Gastroesophageal sphincter (tissue), 4 donors: ENCODE measurements around the gene TMCC3. TPM values are rescaled to one million over a fixed set of nuclear protein-coding genes. Genes with fewer than 3 reads are reported as not detected.

Experiments
- ATAC-seq: fragments of 150-250 bp; one replicate; pipeline ENCODE4 v1.9.1; 2016; ENCODE audit warnings: mild to moderate bottlenecking, moderate library complexity
- H3K27ac ChIP-seq, 4 donors: fragments of 200-600 bp; sonication (generic) in 3 of 4; 1 replicate in 3 of 4; 2 replicates in 1 of 4; pipeline ENCODE4 v1.5.1; 2016 to 2019
- H3K27me3 ChIP-seq: fragments of 200-600 bp; sonication (generic); one replicate; pipeline ENCODE4 v1.5.1; 2019
- H3K36me3 ChIP-seq, 2 donors: fragments of 200-600 bp; sonication (generic); one replicate each; pipeline ENCODE4 v1.5.1; 2019; ENCODE audit warnings: control low read depth in 1 of 2
- H3K4me1 ChIP-seq, 3 donors: fragments of 200-600 bp; sonication (generic); 1 replicate in 2 of 3; 2 replicates in 1 of 3; pipeline ENCODE4 v1.5.1; 2016 to 2019; ENCODE audit warnings: control low read depth in 2 of 3
- H3K4me3 ChIP-seq, 2 donors: fragments of 200-600 bp; sonication (generic); one replicate each; pipeline ENCODE4 v1.5.1; 2019; ENCODE audit warnings: mild to moderate bottlenecking in 1 of 2, moderate library complexity in 1 of 2
- H3K9me3 ChIP-seq, 3 donors: fragments of 200-600 bp; sonication (generic); one replicate each; pipeline ENCODE4 v1.5.1; 2017 to 2019; ENCODE audit warnings: control low read depth in 2 of 3
- CTCF ChIP-seq, 4 experiments: fragments of 200-600 bp in 2 of 4; fragments of 450-650 bp in 2 of 4; sonication (generic) in 1 of 4; IDR thresholded peaks; one replicate each; pipeline ENCODE4 v1.5.1; 2017 to 2019; ENCODE audit warnings: antibody characterized with exemption in 4 of 4, mild to moderate bottlenecking in 2 of 4, moderate library complexity in 2 of 4
- EP300 ChIP-seq: sonication (generic); formaldehyde crosslinking; IDR thresholded peaks from one replicate; pipeline ENCODE4 v1.6.1; 2017; ENCODE audit warnings: antibody characterized with exemption, mild to moderate bottlenecking
- POLR2A ChIP-seq, 2 donors: fragments of 450-650 bp; IDR thresholded peaks; one replicate each; pipeline ENCODE4 v1.6.1; 2017; ENCODE audit warnings: antibody characterized with exemption in 2 of 2, mild to moderate bottlenecking in 2 of 2, moderate library complexity in 1 of 2
- POLR2AphosphoS5 ChIP-seq: sonication (generic); formaldehyde crosslinking; IDR thresholded peaks from one replicate; pipeline ENCODE4 v1.6.1; 2017; ENCODE audit warnings: antibody characterized with exemption
- WGBS, 2 donors: methylation state at CpG; one replicate each; pipeline ENCODE4 v1.1.5; 2018; ENCODE audit warnings: low coverage in 1 of 2; 5-methylcytosine and 5-hydroxymethylcytosine counted together
- total RNA-seq, 4 donors: library from RNA; depleted of rRNA; stranded (reverse); fragments of >200 nt; gene quantifications; one replicate each; pipeline ENCODE4 v1.1.0, GENCODE V29; 2016

TMCC3 gene
- total RNA-seq, 4 donors from 2014 or later, result 9.2 to 24.7 (median 20.2) TPM

DNA sequence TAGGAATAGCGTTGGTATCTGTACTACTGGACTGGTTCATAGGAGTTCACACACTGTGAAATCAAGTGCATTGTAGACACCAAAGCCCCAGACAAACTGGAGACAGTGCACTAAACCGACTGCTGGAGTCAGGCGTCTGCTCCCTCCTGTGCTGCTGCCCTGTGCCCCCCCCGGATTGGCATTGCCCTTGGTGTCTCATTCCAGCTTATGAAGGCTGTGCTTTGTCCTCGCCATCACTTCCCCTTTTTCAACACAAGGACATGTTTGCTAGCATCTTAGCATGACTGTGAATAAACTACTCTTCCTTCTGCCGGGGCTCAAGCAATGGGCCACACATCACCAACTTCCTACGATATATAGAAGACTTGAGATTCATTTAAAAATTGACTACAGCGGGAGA lies 84.0 kb downstream of the TMCC3 start:
- Histone ChIP-seq H3K4me1 (peaks cover 0 to 27% (median 0%) of the 10 kb centered on the region in 3 donors), H3K27ac (no peak overlapping the region), H3K36me3 (peaks cover 0 to 25% of the 10 kb centered on the region in 2 donors), H3K9me3 (no peaks in the 10 kb centered on the region), H3K27me3 (no peaks in the 10 kb centered on the region), H3K4me3 (no peak overlapping the region)
- 72 to 73% methylated on average over 3 to 8 of the region's 8 CpGs for WGBS, 2 donors
- no peak for TF ChIP-seq POLR2A (IDR thresholded peaks at IDR 0.05)
- TF ChIP-seq CTCF (IDR thresholded peaks at IDR 0.05), result no peak
- no peak for TF ChIP-seq POLR2AphosphoS5
- TF ChIP-seq EP300, result no peak
- no peak for ATAC-seq

GRCh38 chr12:94565683-94566082 lies 84.7 kb downstream of the TMCC3 start:
- TF ChIP-seq POLR2AphosphoS5 (no peak), EP300 (no peak), POLR2A (IDR thresholded peaks at IDR 0.05) (no peak), CTCF (IDR thresholded peaks at IDR 0.05) (no peak)

DNA sequence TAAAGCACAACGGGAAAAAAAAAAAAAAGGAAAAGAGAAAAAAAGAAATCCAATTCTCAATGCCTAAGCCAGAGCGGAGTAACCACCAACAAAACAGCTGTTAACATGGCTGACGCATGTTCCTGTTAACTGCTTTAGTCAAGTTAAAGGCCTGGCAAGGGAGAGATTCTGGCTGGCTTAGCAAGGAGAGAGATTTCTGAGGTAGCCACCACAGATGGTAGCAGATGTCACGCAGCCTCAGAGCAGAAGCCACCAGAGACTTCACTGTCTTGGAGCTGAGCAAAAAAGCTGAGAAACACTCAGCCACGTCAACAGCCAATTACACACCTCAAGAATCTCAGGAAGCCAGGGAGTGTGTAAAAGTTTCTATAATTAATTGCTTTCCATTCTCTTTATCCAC lies 87.1 kb downstream of the TMCC3 start:
- Histone ChIP-seq H3K27me3 (no peaks in the 10 kb centered on the region), H3K4me3 (no peak overlapping the region), H3K9me3 (no peaks in the 10 kb centered on the region), H3K4me1 (peaks cover 0 to 30% (median 0%) of the 10 kb centered on the region in 3 donors), H3K27ac (no peak overlapping the region), H3K36me3 (no peaks in the 10 kb centered on the region)
- no peak for ATAC-seq
- 67 to 71% methylated on average over 2 to 5 of the region's 5 CpGs for WGBS, 2 donors
- TF ChIP-seq POLR2AphosphoS5, result no peak
- TF ChIP-seq EP300, result no peak
- no peak for TF ChIP-seq CTCF (IDR thresholded peaks at IDR 0.05)

More at GRCh38 chr12:94565683-94566082, 84.7 kb downstream of the TMCC3 start:
- peaks cover 0 to 19% of the 10 kb centered on the region in 2 donors for H3K36me3 ChIP-seq
- H3K4me3 ChIP-seq, result no peak overlapping the region
- WGBS, 2 donors, result 84 to 91% methylated on average over 5 to 7 of the region's 8 CpGs
- H3K27me3 ChIP-seq, result no peaks in the 10 kb centered on the region
- H3K4me1 ChIP-seq, result peaks cover 0 to 26% (median 0%) of the 10 kb centered on the region in 3 donors
- no peak for ATAC-seq
- H3K27ac ChIP-seq, result no peak overlapping the region
- H3K9me3 ChIP-seq, result no peaks in the 10 kb centered on the region

GRCh38 chr12:94561943-94562411 lies 88.4 kb downstream of the TMCC3 start:
- 32 to 37% methylated on average over 6 to 9 of the region's 11 CpGs for WGBS, 2 donors
- H3K9me3 ChIP-seq, result no peaks in the 10 kb centered on the region
- H3K4me3 ChIP-seq, result no peak overlapping the region
- H3K4me1 ChIP-seq, result peaks cover 0 to 22% (median 0%) of the 10 kb centered on the region in 3 donors
- TF ChIP-seq EP300 (no peak), POLR2A (IDR thresholded peaks at IDR 0.05) (no peak), POLR2AphosphoS5 (no peak), CTCF (IDR thresholded peaks at IDR 0.05) (no peak)
- no peaks in the 10 kb centered on the region for H3K27me3 ChIP-seq
- H3K36me3 ChIP-seq, result no peaks in the 10 kb centered on the region
- ATAC-seq, result no peak
- H3K27ac ChIP-seq, result peak overlapping the region in 1 of 4 donors; percentile 35

DNA sequence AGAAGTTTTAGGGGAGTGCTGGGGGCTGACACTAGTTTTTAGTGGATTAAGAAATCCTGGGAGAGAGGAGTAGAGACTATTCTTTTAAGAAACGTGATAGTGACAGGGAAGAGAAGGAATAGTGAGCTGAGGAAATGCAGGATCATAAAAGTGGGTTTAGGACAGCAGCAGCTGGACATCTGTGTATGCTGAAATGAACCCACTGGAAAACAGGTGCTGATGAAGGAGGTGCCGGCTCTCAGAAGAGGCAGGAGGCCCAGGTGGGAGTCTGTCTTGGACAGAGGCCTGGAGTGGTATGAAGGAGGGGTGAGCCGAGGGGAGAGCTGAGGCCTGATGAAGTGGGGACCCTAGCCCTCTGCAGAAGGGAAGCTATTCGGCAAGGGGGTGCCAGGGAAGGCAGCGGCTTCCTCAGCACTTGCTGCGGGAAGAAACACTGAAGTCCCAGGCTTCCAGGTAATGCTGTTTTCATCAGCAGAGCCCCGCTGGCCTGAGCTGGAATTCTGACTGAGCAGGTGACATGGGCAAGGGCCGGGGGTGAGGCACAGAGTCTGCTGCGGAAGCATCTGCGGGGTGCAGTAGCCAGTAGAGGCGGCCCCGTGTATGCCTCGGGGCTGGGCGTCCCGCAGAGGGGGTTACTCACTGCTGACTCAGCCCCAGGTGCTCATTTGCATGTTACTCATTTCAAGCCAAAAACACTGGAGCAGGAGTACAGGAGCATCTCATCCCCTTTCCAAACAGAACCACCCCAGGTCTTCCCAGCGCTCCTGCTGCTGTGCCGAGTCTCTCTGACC lies 89.7 kb downstream of the TMCC3 start:
- H3K27ac ChIP-seq, result no peak overlapping the region
- peaks cover 0 to 17% (median 0%) of the 10 kb centered on the region in 3 donors for H3K4me1 ChIP-seq
- no peak for ATAC-seq
- H3K9me3 ChIP-seq, result no peaks in the 10 kb centered on the region
- H3K27me3 ChIP-seq, result no peaks in the 10 kb centered on the region
- WGBS, 2 donors, result 64 to 72% methylated on average over 5 to 6 of the region's 17 CpGs
- no peaks in the 10 kb centered on the region for H3K36me3 ChIP-seq
- H3K4me3 ChIP-seq, result no peak overlapping the region
- TF ChIP-seq POLR2AphosphoS5 (no peak), EP300 (no peak), CTCF (IDR thresholded peaks at IDR 0.05) (no peak), POLR2A (IDR thresholded peaks at IDR 0.05) (no peak)
